ENCODE measurements around the gene DCDC2B.

Gene DCDC2B

GRCh38 chr1:32223683-32224082 lies 14.8 kb downstream of the DCDC2B start:
- TF ChIP-seq, protein P1, sequence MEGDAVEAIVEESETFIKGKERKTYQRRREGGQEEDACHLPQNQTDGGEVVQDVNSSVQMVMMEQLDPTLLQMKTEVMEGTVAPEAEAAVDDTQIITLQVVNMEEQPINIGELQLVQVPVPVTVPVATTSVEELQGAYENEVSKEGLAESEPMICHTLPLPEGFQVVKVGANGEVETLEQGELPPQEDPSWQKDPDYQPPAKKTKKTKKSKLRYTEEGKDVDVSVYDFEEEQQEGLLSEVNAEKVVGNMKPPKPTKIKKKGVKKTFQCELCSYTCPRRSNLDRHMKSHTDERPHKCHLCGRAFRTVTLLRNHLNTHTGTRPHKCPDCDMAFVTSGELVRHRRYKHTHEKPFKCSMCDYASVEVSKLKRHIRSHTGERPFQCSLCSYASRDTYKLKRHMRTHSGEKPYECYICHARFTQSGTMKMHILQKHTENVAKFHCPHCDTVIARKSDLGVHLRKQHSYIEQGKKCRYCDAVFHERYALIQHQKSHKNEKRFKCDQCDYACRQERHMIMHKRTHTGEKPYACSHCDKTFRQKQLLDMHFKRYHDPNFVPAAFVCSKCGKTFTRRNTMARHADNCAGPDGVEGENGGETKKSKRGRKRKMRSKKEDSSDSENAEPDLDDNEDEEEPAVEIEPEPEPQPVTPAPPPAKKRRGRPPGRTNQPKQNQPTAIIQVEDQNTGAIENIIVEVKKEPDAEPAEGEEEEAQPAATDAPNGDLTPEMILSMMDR (IDR thresholded peaks at IDR 0.05; ENCODE audit: control insufficient read depth, extremely low read depth, insufficient read depth): peak; percentile 31; the same call in 1 of the 2 replicates

DNA sequence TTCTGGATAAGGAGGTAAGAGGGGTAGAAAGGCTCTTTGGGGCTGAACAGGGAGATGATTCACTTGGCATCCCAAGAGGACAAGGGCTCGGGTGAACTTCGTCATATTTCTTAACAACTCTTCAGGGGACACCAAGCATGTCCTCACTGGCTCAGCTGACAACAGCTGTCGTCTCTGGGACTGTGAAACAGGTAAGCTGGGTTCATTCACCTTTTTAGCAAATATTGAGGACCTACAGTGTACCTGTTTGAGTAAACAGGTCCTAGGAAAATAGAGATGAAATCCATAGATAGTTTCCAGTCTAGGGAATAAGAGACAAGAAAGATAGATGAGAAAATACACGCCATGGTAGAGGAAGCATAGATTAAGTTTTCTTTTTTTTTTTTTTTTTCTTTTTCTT lies 15.4 kb downstream of the DCDC2B start:
- DNase-seq (ENCODE audit: low read depth): peak; percentile 73
- TF ChIP-seq, protein P1 (IDR thresholded peaks at IDR 0.05; ENCODE audit: control insufficient read depth, extremely low read depth, insufficient read depth): no peak
- peak overlapping the region; percentile 100 for H3K4me3 ChIP-seq (ENCODE audit: low read depth, low read length)

More at GRCh38 chr1:32223683-32224082, 14.8 kb downstream of the DCDC2B start:
- peak overlapping the region; percentile 100 for H3K4me3 ChIP-seq (ENCODE audit: low read depth, low read length)
- no peak for DNase-seq (ENCODE audit: low read depth)

GRCh38 chr1:32228771-32229170 lies 19.9 kb downstream of the DCDC2B start:
- no peak for DNase-seq (ENCODE audit: low read depth)

DNA sequence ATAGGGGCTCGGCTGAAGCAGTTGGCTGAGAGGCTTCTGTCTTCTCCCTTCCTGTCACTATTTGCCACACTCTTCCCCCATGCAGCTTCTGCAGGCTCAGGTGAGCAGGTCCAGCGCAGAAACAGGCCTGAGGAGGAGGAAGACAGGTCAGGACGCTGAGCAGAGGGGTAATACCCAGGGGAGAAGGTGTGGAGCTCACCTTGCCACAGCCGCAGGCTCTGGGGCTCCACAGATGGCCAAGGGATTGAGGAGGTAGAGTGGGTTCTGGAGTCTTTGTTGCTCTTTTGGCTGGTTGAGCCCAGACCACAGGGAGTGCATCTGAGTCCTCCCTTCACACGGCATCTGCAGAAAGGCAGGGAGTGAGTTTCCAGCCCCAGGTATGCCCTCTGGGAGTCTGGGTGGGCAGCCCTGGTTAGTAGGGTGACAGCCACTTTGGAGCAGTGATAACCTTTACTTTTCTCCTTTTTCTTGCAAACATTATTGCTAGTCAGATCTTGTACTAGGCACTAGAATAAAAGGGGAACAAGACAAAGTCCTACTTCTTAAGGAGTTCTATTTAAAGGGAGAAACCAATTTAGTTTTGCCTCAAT lies 23.0 kb downstream of the DCDC2B start:
- DNase-seq (ENCODE audit: low read depth): no peak
- TF ChIP-seq, protein P1 (IDR thresholded peaks at IDR 0.05; ENCODE audit: control insufficient read depth, extremely low read depth, insufficient read depth): no peak
- H3K4me3 ChIP-seq (ENCODE audit: low read depth, low read length): no peak overlapping the region

More at GRCh38 chr1:32228771-32229170, 19.9 kb downstream of the DCDC2B start:
- no peak overlapping the region for H3K4me3 ChIP-seq (ENCODE audit: low read depth, low read length)
- TF ChIP-seq, protein P1 (IDR thresholded peaks at IDR 0.05; ENCODE audit: control insufficient read depth, extremely low read depth, insufficient read depth): no peak

- TF ChIP-seq, protein P1 (IDR thresholded peaks at IDR 0.05; ENCODE audit: control insufficient read depth, extremely low read depth, insufficient read depth): no peak
- DNase-seq (ENCODE audit: low read depth): no peak
- H3K4me3 ChIP-seq (ENCODE audit: low read depth, low read length): no peak overlapping the region
Measured at GRCh38 chr1:32232558-32233304, 23.8 kb downstream of the DCDC2B start.

DNA sequence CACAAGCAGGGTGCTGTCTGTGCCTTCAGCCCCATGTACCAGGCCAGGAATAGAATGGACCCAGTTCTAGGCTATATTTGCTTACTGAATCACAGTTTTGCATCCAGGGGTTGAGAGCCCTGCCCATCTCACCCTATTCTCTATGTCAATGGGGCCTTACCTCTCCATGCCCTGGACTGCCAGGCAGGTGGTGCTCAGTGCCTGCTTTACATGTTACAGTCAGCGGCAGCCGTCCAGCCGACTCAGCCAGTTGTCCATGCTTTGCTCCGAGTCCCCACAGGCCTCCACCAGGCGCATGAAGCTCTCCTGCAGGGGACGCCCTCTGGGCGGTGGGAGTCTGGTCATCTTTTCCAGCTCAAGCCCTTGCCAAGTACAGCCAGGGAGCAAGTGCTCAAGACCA lies 25.9 kb downstream of the DCDC2B start:
- no peak overlapping the region for H3K4me3 ChIP-seq (ENCODE audit: low read depth, low read length)
- DNase-seq (ENCODE audit: low read depth): no peak
- TF ChIP-seq, protein P1 (IDR thresholded peaks at IDR 0.05; ENCODE audit: control insufficient read depth, extremely low read depth, insufficient read depth): no peak
